Urinary bladder (tissue), 4 donors: ENCODE data around the gene XIRP2. TPM values are rescaled to one million over a fixed set of nuclear protein-coding genes. Genes with fewer than 3 reads are reported as not detected.

Experiments used
- DNase-seq: peaks from one replicate; pipeline ENCODE4 v3.0.0-alpha.2; 2015; ENCODE audit errors: extremely low spot score
- H3K27ac ChIP-seq: one replicate; pipeline ENCODE4 v1.5.1; 2013; ENCODE audit warnings: low read depth, mild to moderate bottlenecking, moderate library complexity
- H3K36me3 ChIP-seq: one replicate; pipeline ENCODE4 v1.6.1; 2013; ENCODE audit warnings: mild to moderate bottlenecking, moderate library complexity; ENCODE audit not compliant: insufficient read depth
- H3K4me1 ChIP-seq: one replicate; pipeline ENCODE4 v1.6.1; 2013; ENCODE audit warnings: mild to moderate bottlenecking, moderate library complexity; ENCODE audit not compliant: insufficient read depth
- H3K4me3 ChIP-seq: one replicate; pipeline ENCODE4 v1.5.1; 2013; ENCODE audit warnings: low read depth, low read length
- WGBS: extraction: QIAGEN DNeasy Blood & Tissue Kit; methylation state at CpG from one replicate; pipeline ENCODE4 v1.1.7; 2013; 5-methylcytosine and 5-hydroxymethylcytosine counted together
- polyA plus RNA-seq: library from polyadenylated mRNA; stranded (reverse); fragments of 200-250 nt; gene quantifications from one replicate; pipeline ENCODE4 v1.2.3, GENCODE V29; 2013
- total RNA-seq: library from RNA; depleted of rRNA; stranded (reverse); fragments of >200 nt; gene quantifications from one replicate; pipeline ENCODE4 v1.2.3, GENCODE V29; 2014
- donor health status: healthy with polysubstance abuse.
- donor health status: healthy.

Gene XIRP2, protein sequence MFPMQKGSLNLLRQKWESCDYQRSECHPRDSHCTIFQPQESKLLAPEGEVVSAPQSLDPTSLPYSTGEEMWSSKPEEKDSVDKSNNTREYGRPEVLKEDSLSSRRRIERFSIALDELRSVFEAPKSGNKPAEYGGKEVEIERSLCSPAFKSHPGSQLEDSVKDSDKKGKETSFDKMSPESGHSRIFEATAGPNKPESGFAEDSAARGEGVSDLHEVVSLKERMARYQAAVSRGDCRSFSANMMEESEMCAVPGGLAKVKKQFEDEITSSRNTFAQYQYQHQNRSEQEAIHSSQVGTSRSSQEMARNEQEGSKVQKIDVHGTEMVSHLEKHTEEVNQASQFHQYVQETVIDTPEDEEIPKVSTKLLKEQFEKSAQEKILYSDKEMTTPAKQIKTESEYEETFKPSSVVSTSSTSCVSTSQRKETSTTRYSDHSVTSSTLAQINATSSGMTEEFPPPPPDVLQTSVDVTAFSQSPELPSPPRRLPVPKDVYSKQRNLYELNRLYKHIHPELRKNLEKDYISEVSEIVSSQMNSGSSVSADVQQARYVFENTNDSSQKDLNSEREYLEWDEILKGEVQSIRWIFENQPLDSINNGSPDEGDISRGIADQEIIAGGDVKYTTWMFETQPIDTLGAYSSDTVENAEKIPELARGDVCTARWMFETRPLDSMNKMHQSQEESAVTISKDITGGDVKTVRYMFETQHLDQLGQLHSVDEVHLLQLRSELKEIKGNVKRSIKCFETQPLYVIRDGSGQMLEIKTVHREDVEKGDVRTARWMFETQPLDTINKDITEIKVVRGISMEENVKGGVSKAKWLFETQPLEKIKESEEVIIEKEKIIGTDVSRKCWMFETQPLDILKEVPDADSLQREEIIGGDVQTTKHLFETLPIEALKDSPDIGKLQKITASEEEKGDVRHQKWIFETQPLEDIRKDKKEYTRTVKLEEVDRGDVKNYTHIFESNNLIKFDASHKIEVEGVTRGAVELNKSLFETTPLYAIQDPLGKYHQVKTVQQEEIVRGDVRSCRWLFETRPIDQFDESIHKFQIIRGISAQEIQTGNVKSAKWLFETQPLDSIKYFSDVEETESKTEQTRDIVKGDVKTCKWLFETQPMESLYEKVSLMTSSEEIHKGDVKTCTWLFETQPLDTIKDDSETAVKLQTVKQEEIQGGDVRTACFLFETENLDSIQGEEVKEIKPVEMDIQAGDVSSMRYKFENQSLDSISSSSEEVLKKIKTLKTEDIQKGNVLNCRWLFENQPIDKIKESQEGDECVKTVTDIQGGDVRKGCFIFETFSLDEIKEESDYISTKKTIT (N-terminal part only)
- total RNA-seq (5.8 TPM), polyA plus RNA-seq (not detected)

DNA sequence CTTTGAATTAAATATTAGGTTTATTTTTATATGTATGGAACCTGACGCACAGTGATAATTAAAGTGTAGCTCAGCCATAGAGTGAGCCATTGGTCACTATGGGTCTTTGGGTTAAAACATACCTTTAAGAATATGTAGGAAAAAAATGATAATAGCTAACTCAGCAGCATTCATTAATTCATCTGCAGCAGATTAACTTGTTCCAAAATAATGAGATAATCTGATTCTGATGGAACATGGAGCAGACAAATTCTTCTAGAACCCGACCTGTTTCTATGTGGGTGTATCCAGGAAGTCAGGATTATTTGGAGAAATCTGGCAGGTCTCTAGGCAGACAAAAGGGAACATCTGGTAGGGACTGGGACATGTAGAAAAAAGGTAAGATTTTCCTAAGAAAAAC, at the start of gene XIRP2:
Gene XIRP2, plus strand, starts transcription at position 301 of the 400 bp plus-strand sequence. CDS start 15,003 bp downstream, outside the sequence.
- no peaks in the 10 kb centered on the region for H3K4me1 ChIP-seq
- DNase-seq, result no peak
- 70% methylated on average over 2 of the region's 2 CpGs for WGBS
- no peak within 1 kb of the TSS for H3K4me3 ChIP-seq
- no peak within 1 kb of the TSS for H3K27ac ChIP-seq
- no peaks in the 10 kb centered on the region for H3K36me3 ChIP-seq

DNA sequence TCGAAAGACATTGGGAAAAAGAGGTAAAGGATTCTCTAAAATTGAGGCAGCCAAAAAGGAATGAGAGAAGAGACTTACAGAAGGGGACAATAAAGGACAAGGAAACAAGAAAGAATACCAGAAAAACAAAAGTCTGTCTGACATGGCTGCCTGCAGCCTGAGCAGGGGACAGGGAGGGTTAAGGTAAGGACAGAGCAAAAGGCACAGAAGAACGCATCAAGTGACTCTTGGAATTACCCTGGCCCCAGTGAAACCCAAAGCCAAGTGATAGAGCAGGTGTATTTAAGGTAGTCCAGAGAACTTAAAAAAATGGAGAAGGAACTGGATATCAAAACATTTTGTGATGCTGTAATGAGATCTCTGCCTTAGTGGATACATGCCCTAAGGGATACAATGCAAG, 47.1 kb upstream of the XIRP2 start:
- H3K36me3 ChIP-seq, result no peaks in the 10 kb centered on the region
- 56% methylated on average over 2 of the region's 2 CpGs for WGBS
- DNase-seq, result no peak
- no peaks in the 10 kb centered on the region for H3K4me1 ChIP-seq
- H3K4me3 ChIP-seq, result no peak overlapping the region
- H3K27ac ChIP-seq, result no peak overlapping the region

DNA sequence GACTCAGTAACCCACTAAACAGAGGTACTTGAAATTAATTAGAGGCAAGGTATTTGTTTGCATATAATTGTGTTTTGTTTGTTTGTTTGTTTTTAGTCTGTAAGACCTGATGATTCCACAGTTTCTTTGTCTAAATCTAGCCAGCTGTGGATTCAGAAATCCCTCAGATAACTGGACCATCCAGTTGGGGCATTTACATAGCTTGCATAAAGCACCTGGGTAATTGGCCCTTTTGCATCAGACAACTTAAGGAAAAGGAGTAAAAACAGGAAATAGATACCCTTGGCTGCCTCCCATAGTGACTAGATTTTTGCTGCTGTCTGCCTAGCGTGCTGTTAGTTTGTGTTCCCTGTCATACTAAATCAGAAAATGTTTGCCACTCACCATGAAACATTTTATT, 46.6 kb upstream of the XIRP2 start:
- WGBS, result 35% methylated on average over 1 of the region's 1 CpG
- Histone ChIP-seq H3K4me1 (no peaks in the 10 kb centered on the region), H3K27ac (no peak overlapping the region), H3K36me3 (no peaks in the 10 kb centered on the region), H3K4me3 (no peak overlapping the region)
- DNase-seq, result no peak

DNA sequence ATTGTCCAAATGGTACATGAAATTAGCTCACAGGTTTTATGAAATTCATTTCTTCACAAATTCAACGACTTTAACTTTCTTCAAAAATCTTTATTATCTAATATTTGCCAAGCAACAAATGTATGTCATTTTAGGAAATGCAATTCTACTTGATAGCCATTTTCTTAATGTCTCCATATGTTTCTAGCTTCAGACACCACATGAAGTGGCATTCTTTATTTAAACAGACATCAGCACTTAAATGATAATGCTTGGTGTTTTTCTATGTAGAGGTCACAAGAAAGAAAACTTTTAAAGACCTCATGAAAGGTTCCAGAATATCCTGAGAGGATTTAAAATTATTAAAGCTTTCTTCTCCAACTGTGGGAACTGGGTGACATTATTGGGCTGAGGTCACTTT, 44.2 kb upstream of the XIRP2 start:
- 76% methylated on average over 1 of the region's 1 CpG for WGBS
- no peak for DNase-seq
- H3K36me3 ChIP-seq, result no peaks in the 10 kb centered on the region
- no peak overlapping the region for H3K4me3 ChIP-seq
- no peak overlapping the region for H3K27ac ChIP-seq
- no peaks in the 10 kb centered on the region for H3K4me1 ChIP-seq

DNA sequence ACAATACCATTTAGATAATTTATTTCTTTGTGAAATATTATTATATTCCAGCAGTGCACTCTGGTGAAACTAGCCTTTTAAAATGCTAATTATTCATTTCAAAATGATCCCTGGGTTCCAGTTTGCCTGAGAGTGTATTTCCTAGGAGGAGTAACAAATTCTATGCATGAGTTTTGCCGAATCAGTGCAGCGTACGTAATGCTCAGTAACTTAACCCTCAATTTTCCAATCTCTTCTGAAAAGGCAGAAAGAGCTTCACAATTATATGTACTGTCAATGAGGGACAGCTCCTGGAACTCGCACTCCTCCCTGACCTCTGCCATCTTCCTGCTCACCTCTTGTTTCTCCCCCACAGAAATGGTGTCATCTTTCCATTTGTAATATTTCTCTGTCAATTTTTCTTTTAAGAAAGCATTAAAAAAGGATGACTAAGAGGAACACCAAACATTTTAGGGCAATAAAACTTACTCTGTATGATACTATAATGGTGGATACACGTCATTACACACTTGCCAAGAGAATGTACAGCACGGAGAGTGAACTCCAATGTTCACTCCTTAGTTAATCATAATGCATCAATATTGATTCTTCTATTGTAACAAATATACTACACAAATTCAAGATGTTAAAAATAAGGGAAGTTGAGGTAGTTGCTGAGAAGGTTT, 25.7 kb upstream of the XIRP2 start:
- DNase-seq, result no peak
- no peak overlapping the region for H3K27ac ChIP-seq
- 33% methylated on average over 6 of the region's 6 CpGs for WGBS
- H3K4me3 ChIP-seq, result no peak overlapping the region
- no peaks in the 10 kb centered on the region for H3K36me3 ChIP-seq
- H3K4me1 ChIP-seq, result no peaks in the 10 kb centered on the region

DNA sequence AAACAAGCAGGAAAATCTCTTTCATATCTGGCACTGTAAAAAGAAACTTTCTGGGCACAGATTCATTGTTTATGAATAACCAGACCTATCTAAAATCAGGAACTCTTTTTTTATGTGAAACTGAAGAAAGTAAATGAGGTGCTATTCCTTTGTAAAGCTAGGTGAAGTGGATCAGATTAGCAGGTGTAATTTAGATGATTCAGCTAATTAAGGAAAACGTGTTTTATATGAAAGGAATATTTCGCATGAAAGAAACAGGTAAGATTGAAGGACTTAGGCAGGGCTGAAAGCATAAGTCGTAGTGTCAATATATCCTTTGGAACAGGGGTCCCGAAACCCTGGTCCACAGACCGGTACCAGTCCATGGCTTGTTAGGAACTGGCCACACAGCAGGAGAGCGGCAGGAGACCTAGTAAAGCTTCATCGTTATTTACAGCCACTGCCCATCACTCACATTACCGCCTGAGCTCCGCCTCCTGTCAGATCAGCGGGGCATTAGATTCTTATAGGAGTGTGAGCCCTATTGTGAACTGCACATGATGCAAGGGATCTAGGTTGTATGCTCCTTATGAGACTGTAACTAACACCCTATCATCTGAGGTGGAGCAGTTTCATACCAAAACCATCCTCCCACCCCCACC, 20.3 kb upstream of the XIRP2 start:
- Histone ChIP-seq H3K4me3 (no peak overlapping the region), H3K36me3 (no peaks in the 10 kb centered on the region), H3K4me1 (no peaks in the 10 kb centered on the region), H3K27ac (no peak overlapping the region)
- no peak for DNase-seq
- WGBS, result 68% methylated on average over 10 of the region's 10 CpGs

DNA sequence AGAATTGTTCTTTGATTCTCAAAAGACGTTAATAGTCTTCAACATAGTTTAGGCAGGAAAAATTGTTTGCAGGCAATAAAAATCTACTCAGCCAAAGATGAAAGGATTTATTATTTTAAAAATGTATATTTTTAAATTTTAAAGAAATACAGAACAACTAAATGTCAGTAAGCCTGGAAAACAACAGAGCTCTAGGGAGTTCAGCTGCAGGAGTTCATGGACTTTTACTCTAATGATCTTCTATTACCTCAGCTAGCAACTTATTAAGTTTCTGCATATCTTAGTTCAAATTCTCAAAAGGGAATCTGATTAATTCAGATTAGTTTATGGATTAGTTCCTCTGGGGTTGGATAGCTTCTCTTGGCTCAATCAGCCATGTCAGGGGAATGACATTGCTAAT, 17.9 kb upstream of the XIRP2 start:
- Histone ChIP-seq H3K4me3 (no peak overlapping the region), H3K4me1 (no peaks in the 10 kb centered on the region), H3K36me3 (no peaks in the 10 kb centered on the region), H3K27ac (no peak overlapping the region)
- DNase-seq, result no peak
- WGBS, result 91% methylated on average over 1 of the region's 1 CpG

DNA sequence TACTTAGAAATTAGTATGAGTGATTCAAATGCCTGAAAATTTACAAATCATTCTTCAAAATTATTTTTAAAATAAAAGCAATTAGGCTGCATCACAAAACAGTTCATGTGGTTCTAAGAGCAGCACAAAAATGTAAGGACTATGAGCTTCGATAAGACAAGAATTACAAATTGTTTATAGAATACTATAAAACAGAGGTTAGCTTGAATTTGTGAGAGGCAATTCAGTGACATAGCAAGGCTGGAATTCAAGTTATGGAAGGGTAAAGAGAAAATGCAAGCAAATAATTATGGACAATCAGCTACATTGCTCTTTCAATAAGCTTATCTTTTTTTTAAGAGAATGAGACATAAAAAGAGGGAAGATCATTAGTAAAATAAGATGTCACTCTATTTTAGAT, 7.1 kb upstream of the XIRP2 start:
- 19% methylated on average over 1 of the region's 1 CpG for WGBS
- Histone ChIP-seq H3K4me1 (no peaks in the 10 kb centered on the region), H3K4me3 (no peak overlapping the region), H3K36me3 (no peaks in the 10 kb centered on the region), H3K27ac (no peak overlapping the region)
- DNase-seq, result no peak

DNA sequence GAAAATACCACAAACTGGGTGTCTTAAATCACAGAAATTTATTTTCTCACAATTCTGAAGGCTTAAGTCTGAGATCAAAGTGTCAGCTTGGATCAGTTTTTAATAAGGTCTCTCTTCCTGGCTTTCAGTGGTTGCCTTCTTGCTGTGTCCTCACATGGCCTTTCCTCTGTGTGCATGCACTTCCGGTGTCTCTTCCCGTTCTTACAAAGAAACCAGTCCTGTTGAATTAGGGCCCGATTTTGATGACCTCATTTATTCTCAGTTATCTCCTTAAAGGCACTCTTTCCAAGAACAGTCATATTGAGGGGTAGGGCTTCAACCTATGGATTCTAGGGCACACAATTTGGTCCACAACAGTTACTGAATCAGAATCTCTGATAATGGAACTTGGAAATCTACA, 5.4 kb upstream of the XIRP2 start:
- Histone ChIP-seq H3K4me1 (no peaks in the 10 kb centered on the region), H3K27ac (no peak overlapping the region), H3K4me3 (no peak overlapping the region), H3K36me3 (no peaks in the 10 kb centered on the region)
- DNase-seq, result no peak
- WGBS, result 63% methylated on average over 3 of the region's 3 CpGs

DNA sequence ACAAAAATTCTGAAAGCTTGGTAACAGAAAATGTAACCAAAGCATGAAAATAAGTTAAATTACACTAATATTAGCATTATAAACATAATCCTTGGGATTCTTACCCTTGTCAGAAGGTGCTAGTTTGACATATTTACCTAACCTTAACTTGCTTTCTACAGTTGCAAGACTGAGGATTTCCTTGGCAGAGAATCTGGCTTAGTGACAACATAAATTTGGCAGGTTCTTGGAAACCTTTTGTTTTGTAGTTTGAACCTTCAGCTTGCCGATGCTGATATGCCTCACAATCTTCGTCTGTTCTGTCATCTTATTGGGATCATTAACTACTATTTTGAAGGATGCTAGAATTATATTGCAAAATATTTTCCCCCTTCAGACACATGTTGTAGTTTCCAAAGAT, 3.4 kb downstream of the XIRP2 start:
- H3K4me3 ChIP-seq, result no peak overlapping the region
- WGBS, result 25% methylated on average over 2 of the region's 2 CpGs
- H3K27ac ChIP-seq, result no peak overlapping the region
- H3K4me1 ChIP-seq, result no peaks in the 10 kb centered on the region
- DNase-seq, result no peak
- no peaks in the 10 kb centered on the region for H3K36me3 ChIP-seq

DNA sequence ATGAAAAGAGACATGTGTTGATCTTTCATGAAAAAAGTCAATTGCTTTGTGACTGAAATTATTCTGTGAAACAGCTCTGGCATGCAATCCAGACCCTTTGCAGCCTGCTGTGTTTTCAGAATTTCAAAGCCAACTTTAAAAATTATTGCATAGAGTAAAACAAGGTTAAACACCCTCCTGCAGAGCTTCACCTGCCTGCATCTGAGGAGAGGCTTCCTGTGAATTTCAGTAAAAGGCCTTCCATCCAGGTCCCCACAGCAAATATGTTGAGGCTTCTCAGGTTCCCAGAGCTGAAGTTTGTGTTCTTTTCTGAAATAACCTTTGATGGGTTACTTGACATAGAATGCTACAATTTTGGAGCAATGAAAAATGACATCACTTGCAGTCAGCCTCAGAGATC, 4.1 kb downstream of the XIRP2 start:
- no peak overlapping the region for H3K27ac ChIP-seq
- DNase-seq, result no peak
- no peak overlapping the region for H3K4me3 ChIP-seq
- H3K4me1 ChIP-seq, result no peaks in the 10 kb centered on the region
- H3K36me3 ChIP-seq, result no peaks in the 10 kb centered on the region

DNA sequence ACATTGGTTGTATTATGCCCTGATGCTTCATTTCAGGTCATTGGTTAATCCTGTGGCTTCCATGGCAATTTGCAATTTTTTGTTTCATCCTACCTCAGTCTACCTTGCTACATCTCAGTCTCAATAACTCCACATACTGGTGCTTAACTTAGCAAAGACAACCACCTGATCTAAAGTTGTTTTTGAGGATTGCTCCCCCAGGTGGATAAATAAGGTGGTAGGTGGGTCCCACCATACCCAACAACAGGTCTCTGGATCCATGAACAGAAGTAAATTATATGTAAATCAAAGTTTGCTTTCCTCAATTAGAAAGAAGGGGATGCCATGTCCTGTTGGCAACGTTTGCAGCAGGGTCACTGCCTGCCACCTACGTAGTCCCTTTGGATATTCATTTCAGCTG, 7.0 kb downstream of the XIRP2 start:
- DNase-seq, result no peak
- no peak overlapping the region for H3K27ac ChIP-seq
- no peaks in the 10 kb centered on the region for H3K36me3 ChIP-seq
- 56% methylated on average over 2 of the region's 2 CpGs for WGBS
- H3K4me3 ChIP-seq, result no peak overlapping the region
- no peaks in the 10 kb centered on the region for H3K4me1 ChIP-seq

DNA sequence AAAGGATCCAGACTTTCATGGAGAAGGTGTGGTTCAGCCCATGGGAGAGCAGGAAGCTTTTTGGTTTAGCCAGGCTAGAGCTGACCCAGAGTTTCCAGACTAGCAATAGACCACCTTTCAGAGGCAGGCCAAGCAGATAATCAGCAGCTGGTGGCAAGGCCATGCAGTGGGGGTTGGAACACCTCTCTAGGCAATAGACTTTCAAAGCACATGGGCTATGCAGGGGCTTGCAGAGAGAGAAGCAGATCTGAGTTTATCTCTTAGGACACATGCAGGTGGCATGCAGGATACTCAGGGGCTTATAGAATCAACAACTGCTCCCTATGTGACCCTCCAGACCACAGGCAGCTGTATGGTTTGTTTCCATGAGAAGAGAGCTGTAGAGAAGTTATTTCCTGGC, 9.4 kb downstream of the XIRP2 start:
- Histone ChIP-seq H3K4me1 (no peaks in the 10 kb centered on the region), H3K36me3 (no peaks in the 10 kb centered on the region), H3K27ac (no peak overlapping the region), H3K4me3 (no peak overlapping the region)
- no peak for DNase-seq
